Measurements from ENCODE around the gene CD79B.
"Not testable (repeated sequence)": the region's sequence is repeated elsewhere in the genome, so short reads cannot be mapped to it uniquely, and the experiment has no call there.

Gene CD79B

DNA sequence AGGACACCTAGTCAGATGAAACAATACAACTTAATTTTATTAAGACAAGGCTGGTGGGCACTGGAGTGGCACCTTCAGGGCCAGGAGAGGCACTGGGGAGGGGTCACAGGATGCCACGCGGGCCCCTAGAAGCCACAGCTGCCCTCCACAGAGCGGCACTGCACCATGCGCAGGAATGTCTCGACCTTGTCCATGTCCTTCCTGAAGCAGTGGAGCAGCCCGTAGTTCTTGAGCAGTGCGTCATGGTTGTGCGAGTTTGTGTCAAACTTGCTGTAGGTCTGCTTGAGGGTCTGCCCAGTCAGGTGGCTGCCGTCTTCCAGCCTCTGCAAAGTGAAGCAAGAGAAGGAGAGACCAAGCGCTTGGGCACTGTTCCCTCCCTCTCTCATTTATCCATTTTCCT is 22.5 kb downstream of the CD79B start:
- not testable (repeated sequence) for DNase-seq

DNA sequence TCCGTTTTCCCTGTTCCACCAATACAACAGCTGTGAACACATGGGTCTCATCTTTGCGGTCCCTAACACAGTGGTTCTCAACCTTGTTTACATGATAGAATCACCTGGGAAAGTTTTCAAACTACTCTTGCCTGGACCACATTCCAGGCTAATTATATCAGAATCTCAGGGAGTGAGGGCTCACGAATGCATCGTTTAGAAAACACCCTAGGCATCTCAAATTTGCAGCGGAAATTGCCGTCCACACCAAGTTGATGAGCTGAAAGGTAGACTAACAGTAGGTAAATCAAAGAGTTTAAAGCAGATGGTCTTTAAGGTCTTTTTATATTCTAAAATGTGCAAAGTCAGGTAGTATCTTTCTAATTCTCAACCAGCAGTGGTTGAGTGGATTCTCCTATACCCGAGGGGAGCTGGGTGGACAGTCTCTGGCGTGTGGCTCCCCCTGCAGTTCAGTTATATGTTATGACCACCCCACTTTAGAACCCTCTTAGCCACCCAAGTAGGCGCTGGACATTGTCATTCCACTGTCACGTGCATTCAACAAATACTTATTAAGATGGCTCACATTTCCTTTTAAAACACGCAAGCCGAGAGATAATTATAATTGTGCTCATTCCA is 24.9 kb downstream of the CD79B start:
- not testable (repeated sequence) for DNase-seq

- DNase-seq = not testable (repeated sequence)
These were observed 27.3 kb downstream of the CD79B start for GRCh38 chr17:63904796-63905195.

- not testable (repeated sequence) for DNase-seq
These were observed 28.3 kb downstream of the CD79B start for GRCh38 chr17:63903787-63904201.

GRCh38 chr17:63901971-63902370 is 30.2 kb downstream of the CD79B start:
- DNase-seq = not testable (repeated sequence)

DNA sequence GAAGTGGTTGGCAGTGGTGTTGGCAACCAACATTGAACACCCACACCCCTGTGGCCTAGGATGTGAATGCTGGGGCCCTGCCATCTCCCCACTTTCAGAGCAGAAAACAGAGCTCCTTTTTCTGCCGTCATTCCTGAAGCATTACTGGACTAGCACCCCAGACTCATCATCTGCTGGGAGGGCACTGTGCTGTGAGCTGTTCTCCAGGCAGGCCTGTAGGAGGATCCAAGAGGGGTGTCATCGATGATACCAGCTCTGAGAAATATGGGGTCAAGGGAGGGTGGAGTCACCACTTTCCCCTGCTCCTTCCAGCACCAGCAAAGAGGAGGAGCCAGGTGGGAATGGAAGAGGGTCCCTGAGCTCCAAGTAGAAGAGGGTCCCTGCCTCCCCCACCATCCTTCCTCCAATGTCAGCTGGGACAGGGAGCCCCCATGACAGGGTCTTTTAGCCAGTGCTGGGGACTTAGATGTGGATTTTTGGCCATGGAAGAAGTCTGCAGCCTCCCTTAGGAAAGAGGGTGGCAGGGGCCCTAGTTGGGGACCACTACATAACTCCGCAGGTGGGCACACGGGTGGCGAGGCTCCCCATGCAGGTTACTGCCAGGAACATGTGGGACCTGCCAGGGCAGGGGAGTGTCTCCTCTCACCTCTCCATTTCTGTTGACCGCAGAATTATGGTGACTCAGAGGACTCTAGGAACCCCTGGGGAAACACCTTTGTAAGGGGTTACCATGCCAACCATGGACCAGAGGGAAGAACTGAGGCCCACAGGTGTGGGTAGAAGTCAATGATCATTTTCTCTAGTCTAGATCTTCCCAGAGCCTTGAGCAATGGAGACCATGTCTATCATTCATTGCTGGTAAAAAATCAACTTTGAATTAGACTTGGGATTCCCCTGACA is 33.0 kb downstream of the CD79B start:
- DNase-seq = peak in 1 of 2 experiments; percentile 35

GRCh38 chr17:63896524-63897354 is 35.4 kb downstream of the CD79B start, which contains the start of gene CSH1:
TSS of gene CSH1 (minus strand) at chr17:63896574. CDS start at chr17:63896511, 63 bp downstream.
- DNase-seq = not testable (repeated sequence)

GRCh38 chr17:63894821-63895220 is 37.3 kb downstream of the CD79B start:
- DNase-seq = not testable (repeated sequence)

GRCh38 chr17:63894021-63894420 is 38.1 kb downstream of the CD79B start:
- DNase-seq = not testable (repeated sequence)

DNA sequence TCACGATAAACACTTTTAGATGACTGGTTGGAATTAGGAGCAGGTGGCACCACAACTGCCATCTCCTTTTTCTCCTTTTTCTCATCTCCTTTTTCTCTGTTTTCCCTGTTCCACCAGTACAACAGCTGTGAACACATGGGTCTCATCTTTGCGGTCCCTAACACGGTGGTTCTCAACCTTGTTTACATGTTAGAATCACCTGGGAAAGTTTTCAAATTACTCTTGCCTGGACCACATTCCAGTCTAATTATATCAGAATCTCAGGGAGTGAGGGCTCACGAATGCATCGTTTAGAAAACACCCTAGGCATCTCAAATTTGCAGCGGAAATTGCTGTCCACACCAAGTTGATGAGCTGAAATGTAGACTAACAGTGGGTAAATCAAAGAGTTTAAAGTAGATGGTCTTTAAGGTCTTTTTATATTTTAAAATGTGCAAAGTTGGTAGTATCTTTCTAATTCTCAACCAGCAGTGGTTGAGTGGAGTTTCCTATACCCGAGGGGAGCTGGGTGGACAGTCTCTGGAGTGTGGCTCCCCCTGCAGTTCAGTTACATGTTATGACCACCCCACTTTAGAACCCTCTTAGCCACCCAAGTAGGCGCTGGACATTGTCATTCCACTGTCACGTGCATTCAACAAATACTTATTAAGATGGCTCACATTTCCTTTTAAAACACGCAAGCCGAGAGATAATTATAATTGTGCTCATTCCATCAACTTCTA is 39.7 kb downstream of the CD79B start:
- not testable (repeated sequence) for DNase-seq

- not testable (repeated sequence) for DNase-seq
These were observed 42.9 kb downstream of the CD79B start for GRCh38 chr17:63889026-63889848.

- not testable (repeated sequence) for DNase-seq
These were observed 47.0 kb downstream of the CD79B start for GRCh38 chr17:63885119-63885518.

DNA sequence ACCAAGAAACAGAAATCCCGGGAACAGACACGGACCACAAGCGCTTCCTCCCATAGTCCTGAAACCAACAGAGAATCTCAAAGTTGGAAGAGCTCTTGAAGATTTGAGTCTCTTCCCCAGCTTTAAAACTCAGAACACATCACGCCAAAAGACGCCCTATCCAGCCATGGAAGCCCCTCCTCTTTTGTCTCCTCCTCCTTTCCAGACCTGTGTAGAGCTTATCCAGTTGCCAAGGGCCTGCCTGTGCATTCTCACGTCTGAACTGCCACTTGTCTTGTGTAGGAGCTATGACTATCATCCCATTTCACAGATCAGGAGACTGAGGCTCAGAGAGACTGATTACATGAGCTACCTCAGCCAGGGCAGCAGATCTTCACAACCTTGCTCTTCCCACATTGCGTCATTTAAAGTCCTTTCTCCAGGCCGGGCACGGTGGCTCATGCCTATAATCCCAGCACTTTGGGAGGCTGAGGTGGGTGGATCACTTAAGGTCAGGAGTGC is 49.5 kb downstream of the CD79B start:
- DNase-seq = not testable (repeated sequence)

GRCh38 chr17:63881935-63882601 is 50.1 kb downstream of the CD79B start, which contains the start of gene GH2:
TSS of gene GH2 (minus strand) at chr17:63881944. CDS start at chr17:63881801, 143 bp downstream.
- DNase-seq = peak; percentile 47 to 52

- DNase-seq = not testable (repeated sequence)
These were observed 50.8 kb downstream of the CD79B start for GRCh38 chr17:63881337-63881736.

- no peak for DNase-seq
These were observed 51.4 kb downstream of the CD79B start for GRCh38 chr17:63880706-63881105.
